ENCODE data around the gene ANKK1. TPM values are rescaled to one million over a fixed set of nuclear protein-coding genes. Genes with fewer than 3 reads are reported as not detected.

ANKK1 gene
- total RNA-seq, 2 donors from 2014 or later, result 0.78 to 1.3 TPM

DNA sequence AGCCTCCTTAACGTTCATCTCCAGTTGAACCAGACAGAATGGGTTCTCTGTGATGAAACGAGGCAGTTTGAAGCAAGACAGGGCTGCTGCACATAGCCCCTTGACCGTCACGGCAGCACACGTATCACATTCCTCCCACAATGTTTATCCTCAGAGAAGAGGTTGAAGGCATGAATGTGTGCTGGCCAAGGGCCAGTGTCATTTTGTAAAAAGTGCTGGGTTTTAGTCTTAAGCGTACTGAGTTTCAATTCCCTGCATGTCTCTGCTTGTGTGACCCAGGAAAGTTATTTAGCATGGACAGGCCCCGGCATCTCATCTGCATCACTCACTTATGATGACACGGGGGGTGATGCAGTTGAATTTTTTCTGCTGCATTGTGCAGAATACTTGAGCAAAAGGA is 41.6 kb upstream of the ANKK1 start:
- no peaks in the 10 kb centered on the region for H3K27me3 ChIP-seq
- ATAC-seq, result no peak
- intact Hi-C loops (cut with DNase I), result no loop called here

GRCh38 chr11:113349528-113349927 is 38.1 kb upstream of the ANKK1 start:
- intact Hi-C loops (cut with DNase I), result no loop called here
- 90 to 91% methylated on average over 3 of the region's 3 CpGs for WGBS, 2 donors
- no peak for TF ChIP-seq CTCF (IDR thresholded peaks at IDR 0.05)
- no peak for TF ChIP-seq POLR2A (IDR thresholded peaks at IDR 0.05)

More for the DNA sequence above, 41.6 kb upstream of the ANKK1 start:
- Histone ChIP-seq H3K4me3 (no peak overlapping the region), H3K9me3 (no peaks in the 10 kb centered on the region), H3K27ac (no peak overlapping the region), H3K36me3 (replicated peaks in 1 of 2; ENCODE audit: insufficient read depth in 1 of 2, low read depth in 2 of 2) (peaks cover 0 to 13% of the 10 kb centered on the region in 2 donors), H3K4me1 (no peaks in the 10 kb centered on the region)
- 85 to 88% methylated on average over 8 of the region's 8 CpGs for WGBS, 2 donors
- no peak for DNase-seq
- no peak for TF ChIP-seq POLR2A (IDR thresholded peaks at IDR 0.05)
- no peak for TF ChIP-seq CTCF (IDR thresholded peaks at IDR 0.05)

DNA sequence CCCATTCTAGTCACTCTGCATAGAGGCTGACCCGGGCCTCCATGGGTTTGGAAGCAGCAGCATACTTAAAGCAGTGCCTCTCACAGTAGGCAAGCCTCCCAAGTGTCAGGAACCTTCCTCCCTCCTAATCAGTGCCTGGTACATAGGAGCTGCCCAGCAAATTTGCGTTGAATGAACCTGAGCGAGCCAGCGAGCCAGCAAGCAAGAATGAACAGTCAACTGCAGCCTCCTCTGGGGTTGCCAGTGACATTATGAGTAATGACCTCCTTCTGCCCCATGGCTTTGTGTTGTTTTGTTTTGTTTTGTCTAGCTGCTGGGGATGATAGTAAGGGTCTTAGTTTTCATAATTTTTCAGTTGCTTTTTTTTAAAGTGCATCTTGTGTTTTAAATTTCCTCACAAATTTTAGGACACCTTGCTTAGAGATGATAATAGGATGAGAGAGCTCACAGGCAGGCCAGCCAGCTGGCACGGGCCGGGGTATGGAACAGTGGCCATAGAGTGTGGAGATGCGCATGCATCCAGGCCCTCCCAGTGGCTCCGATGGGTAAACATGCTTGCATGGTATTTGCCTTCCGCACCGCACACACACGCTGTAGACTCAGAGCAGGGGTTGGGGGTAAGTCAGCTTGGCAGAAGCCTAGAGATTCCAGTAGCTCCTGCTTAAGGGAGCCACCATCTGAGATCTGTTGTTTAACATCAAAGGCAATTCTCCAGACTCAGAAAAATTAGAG is 37.1 kb upstream of the ANKK1 start:
- no peak overlapping the region for H3K27ac ChIP-seq
- no peaks in the 10 kb centered on the region for H3K9me3 ChIP-seq
- TF ChIP-seq POLR2A (IDR thresholded peaks at IDR 0.05), result no peak
- no peak for TF ChIP-seq CTCF (IDR thresholded peaks at IDR 0.05)
- no peaks in the 10 kb centered on the region for H3K27me3 ChIP-seq
- intact Hi-C loops (cut with DNase I), result no loop called here
- no peak for ATAC-seq
- peaks cover 0 to 2% of the 10 kb centered on the region in 2 donors for H3K36me3 ChIP-seq (replicated peaks in 1 of 2; ENCODE audit: insufficient read depth in 1 of 2, low read depth in 2 of 2)
- no peaks in the 10 kb centered on the region for H3K4me1 ChIP-seq
- DNase-seq, result no peak
- WGBS, 2 donors, result 82 to 90% methylated on average over 11 of the region's 11 CpGs
- H3K4me3 ChIP-seq, result no peak overlapping the region

More at GRCh38 chr11:113349528-113349927, 38.1 kb upstream of the ANKK1 start:
- Histone ChIP-seq H3K36me3 (replicated peaks in 1 of 2; ENCODE audit: insufficient read depth in 1 of 2, low read depth in 2 of 2) (peaks cover 0 to 2% of the 10 kb centered on the region in 2 donors), H3K4me3 (no peak overlapping the region), H3K4me1 (no peaks in the 10 kb centered on the region), H3K27me3 (no peaks in the 10 kb centered on the region), H3K27ac (no peak overlapping the region), H3K9me3 (no peaks in the 10 kb centered on the region)
- no peak for DNase-seq
- ATAC-seq, result no peak

DNA sequence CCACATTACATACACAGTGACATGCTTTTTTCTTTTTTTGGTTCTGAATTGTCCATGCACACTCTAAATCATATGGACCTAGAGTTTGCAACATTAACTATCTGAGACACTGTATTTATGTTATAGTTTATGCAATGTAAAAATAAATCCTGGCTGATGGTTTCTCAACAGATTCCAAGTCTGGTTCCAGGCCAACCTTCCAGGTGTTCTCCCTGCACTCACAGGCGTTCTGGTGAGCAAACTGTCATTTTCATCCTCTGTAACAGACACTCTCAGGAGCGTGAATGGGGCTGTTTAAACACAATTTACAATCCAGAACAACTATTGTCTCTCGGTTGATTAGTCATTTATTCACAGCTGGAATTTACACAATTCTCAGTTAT is 36.5 kb upstream of the ANKK1 start:
- Histone ChIP-seq H3K4me1 (no peaks in the 10 kb centered on the region), H3K36me3 (replicated peaks in 1 of 2; ENCODE audit: insufficient read depth in 1 of 2, low read depth in 2 of 2) (peaks cover 0 to 2% of the 10 kb centered on the region in 2 donors), H3K27me3 (no peaks in the 10 kb centered on the region), H3K27ac (no peak overlapping the region), H3K9me3 (peaks cover 0 to 4% (median 0%) of the 10 kb centered on the region in 3 donors), H3K4me3 (no peak overlapping the region)
- TF ChIP-seq CTCF (IDR thresholded peaks at IDR 0.05) (no peak), POLR2A (IDR thresholded peaks at IDR 0.05) (no peak)
- intact Hi-C loops (cut with DNase I), result no loop called here
- ATAC-seq (no peak), DNase-seq (no peak)
- 79 to 83% methylated on average over 3 of the region's 3 CpGs for WGBS, 2 donors

DNA sequence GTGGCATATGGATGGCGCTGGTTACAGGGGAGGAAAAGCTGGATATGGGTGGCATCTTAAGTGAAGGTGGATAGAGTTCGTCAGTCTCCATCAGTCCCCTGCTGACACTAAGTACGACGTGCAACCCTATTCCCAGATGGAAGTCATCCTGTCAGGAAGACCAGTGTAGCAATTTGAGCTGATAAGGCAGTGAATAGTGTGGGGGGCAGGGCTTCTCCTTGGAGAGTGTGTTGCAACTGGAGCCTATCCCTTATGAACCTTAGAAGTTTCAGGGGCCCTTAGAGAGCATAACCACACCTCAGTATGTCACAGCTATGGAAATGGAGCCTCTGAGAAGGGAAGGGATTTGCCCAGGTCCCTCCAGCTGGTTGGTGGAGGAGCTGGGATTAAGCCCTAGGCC is 36.1 kb upstream of the ANKK1 start:
- Histone ChIP-seq H3K27me3 (no peaks in the 10 kb centered on the region), H3K4me3 (no peak overlapping the region), H3K4me1 (no peaks in the 10 kb centered on the region), H3K36me3 (replicated peaks in 1 of 2; ENCODE audit: insufficient read depth in 1 of 2, low read depth in 2 of 2) (peaks cover 0 to 2% of the 10 kb centered on the region in 2 donors), H3K27ac (no peak overlapping the region), H3K9me3 (peaks cover 0 to 6% (median 0%) of the 10 kb centered on the region in 3 donors)
- WGBS, 2 donors, result 85 to 89% methylated on average over 4 of the region's 4 CpGs
- DNase-seq, result no peak
- ATAC-seq, result no peak
- intact Hi-C loops (cut with DNase I), result no loop called here
- no peak for TF ChIP-seq CTCF (IDR thresholded peaks at IDR 0.05)
- no peak for TF ChIP-seq POLR2A (IDR thresholded peaks at IDR 0.05)
